ENCODE measurements around the gene CIROP.
"Not testable (repeated sequence)": the region's sequence is repeated elsewhere in the genome, so short reads cannot be mapped to it uniquely, and the experiment has no call there.

Gene CIROP

DNA sequence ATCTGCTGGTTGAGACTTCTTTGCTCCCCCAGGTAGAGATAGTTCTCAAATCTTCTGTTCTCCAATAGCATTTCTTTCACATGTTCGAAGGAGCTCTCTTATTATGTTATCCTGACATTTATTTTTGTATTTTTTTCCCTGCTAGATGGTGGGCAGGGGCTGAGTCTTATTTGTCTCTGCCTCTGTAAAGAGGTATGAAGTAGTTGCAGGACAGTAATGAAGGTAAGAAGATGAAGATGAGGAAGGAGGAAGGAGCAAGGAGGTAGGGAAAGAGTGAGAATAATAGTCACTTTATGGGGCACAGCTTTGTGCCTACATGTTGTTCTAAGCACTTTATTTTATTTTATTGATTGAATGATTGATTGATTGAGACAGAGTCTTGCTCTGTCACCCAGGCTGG is 5.0 kb upstream of the CIROP start:
- TF ChIP-seq, protein P1, sequence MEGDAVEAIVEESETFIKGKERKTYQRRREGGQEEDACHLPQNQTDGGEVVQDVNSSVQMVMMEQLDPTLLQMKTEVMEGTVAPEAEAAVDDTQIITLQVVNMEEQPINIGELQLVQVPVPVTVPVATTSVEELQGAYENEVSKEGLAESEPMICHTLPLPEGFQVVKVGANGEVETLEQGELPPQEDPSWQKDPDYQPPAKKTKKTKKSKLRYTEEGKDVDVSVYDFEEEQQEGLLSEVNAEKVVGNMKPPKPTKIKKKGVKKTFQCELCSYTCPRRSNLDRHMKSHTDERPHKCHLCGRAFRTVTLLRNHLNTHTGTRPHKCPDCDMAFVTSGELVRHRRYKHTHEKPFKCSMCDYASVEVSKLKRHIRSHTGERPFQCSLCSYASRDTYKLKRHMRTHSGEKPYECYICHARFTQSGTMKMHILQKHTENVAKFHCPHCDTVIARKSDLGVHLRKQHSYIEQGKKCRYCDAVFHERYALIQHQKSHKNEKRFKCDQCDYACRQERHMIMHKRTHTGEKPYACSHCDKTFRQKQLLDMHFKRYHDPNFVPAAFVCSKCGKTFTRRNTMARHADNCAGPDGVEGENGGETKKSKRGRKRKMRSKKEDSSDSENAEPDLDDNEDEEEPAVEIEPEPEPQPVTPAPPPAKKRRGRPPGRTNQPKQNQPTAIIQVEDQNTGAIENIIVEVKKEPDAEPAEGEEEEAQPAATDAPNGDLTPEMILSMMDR (IDR thresholded peaks at IDR 0.05; ENCODE audit: control insufficient read depth, extremely low read depth, insufficient read depth) = no peak
- no peak overlapping the region for H3K4me3 ChIP-seq (ENCODE audit: low read depth, low read length)
- DNase-seq (ENCODE audit: low read depth) = no peak

- not testable (repeated sequence) for H3K4me3 ChIP-seq (ENCODE audit: low read depth, low read length); DNase-seq (ENCODE audit: low read depth)
Observed at GRCh38 chr14:23108169-23108568, 3.4 kb upstream of the CIROP start.

DNA sequence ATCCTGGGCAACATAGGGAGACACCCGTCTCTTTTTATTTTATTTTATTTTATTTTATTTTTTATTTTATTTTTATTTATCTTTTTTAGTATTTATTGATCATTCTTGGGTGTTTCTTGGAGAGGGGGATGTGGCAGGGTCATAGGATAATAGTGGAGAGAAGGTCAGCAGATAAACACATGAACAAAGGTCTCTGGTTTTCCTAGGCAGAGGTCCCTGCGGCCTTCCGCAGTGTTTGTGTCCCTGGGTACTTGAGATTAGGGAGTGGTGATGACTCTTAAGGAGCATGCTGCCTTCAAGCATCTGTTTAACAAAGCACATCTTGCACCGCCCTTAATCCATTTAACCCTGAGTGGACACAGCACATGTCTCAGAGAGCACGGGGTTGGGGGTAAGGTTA is 2.8 kb upstream of the CIROP start:
- not testable (repeated sequence) for H3K4me3 ChIP-seq (ENCODE audit: low read depth, low read length); DNase-seq (ENCODE audit: low read depth)

DNA sequence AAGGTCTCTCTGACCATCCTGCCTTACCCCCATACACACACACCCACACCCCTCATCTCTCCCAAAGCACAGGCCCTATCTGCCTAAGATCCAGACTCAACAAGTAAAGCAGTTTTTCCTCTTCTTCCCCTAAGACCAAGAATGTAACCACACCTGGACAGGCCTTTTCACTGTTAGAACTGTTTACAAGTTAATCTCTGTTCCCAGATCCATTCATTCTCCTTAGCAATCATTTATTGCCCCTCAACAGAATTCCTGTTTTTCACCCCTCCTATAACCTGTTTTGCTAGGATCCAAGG is 1.9 kb upstream of the CIROP start:
- DNase-seq (ENCODE audit: low read depth) = no peak
- TF ChIP-seq, protein P1 (IDR thresholded peaks at IDR 0.05; ENCODE audit: control insufficient read depth, extremely low read depth, insufficient read depth) = no peak
- no peak overlapping the region for H3K4me3 ChIP-seq (ENCODE audit: low read depth, low read length)

DNA sequence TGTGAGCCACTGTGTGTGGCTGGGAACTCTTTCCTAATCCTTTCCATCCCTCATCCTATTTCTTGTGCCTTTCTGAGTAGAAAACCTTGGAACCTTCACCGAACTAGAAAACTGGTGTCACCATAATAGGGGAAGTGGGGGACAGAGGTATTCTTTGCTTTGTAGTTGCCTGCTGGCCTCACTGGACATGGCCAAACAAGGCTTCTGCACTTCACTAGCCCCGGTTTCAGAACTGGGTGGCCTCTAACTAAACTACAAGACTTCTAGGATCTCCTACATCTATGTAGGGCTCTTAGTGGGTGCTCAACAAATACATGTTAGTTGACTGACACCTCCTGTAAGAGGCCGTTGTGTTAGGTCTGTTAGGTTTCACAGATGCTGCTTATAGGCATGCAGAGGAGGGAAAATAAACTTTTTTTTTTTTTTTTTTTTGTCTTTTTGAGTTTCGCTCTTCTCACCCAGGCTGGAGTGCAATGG is 597 bp upstream of the CIROP start:
- TF ChIP-seq, protein P1 (IDR thresholded peaks at IDR 0.05; ENCODE audit: control insufficient read depth, extremely low read depth, insufficient read depth) = no peak
- DNase-seq (ENCODE audit: low read depth) = no peak
- H3K4me3 ChIP-seq (ENCODE audit: low read depth, low read length) = no peak overlapping the region

- H3K4me3 ChIP-seq (ENCODE audit: low read depth, low read length) = no peak overlapping the region
- DNase-seq (ENCODE audit: low read depth) = no peak
- TF ChIP-seq, protein P1 (IDR thresholded peaks at IDR 0.05; ENCODE audit: control insufficient read depth, extremely low read depth, insufficient read depth) = no peak
Observed at GRCh38 chr14:23104070-23104590, 659 bp downstream of the CIROP start.

DNA sequence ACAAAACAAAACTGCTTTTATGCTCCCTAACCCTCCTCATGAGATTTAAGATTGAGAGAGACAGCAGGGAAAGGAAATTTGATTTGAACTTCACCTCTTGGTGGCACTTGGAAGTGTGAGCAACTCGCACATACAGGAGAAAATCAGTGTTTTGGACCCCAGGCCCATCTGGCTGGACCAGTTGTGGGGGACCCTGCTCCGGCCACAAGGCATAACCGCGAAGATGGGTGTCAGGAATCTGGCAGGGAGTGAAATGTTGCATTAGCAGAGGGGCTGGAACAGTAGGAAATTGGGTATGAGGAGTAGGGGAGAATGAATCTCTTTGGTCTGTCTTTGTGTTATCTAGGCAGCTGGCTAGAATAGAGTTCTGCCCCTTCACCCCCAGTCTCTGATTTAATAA is 1.2 kb downstream of the CIROP start:
- H3K4me3 ChIP-seq (ENCODE audit: low read depth, low read length) = no peak overlapping the region
- TF ChIP-seq, protein P1 (IDR thresholded peaks at IDR 0.05; ENCODE audit: control insufficient read depth, extremely low read depth, insufficient read depth) = no peak
- no peak for DNase-seq (ENCODE audit: low read depth)

GRCh38 chr14:23102801-23103200 is 2.0 kb downstream of the CIROP start:
- TF ChIP-seq, protein P1 (IDR thresholded peaks at IDR 0.05; ENCODE audit: control insufficient read depth, extremely low read depth, insufficient read depth) = no peak
- no peak for DNase-seq (ENCODE audit: low read depth)
- H3K4me3 ChIP-seq (ENCODE audit: low read depth, low read length) = no peak overlapping the region

Measured in LNCaP clone FGC (cell line).